ENCODE measurements around the gene ARL4A. TPM values are rescaled to one million over a fixed set of nuclear protein-coding genes. Genes with fewer than 3 reads are reported as not detected.

Gene ARL4A
- total and polyA plus RNA-seq, 2 of the 13 experiments (the other 11 are each of a cell fraction or from before 2014, with no cell fraction given): 10.8 to 25.6 TPM

GRCh38 chr7:12670000-12670729 lies 17.3 kb upstream of the ARL4A start (continued):
- peak; percentile 37 for TF ChIP-seq PAXIP1 (CRISPR knock-in tag; conservative IDR thresholded peaks at IDR 0.05)
- TF ChIP-seq ZNF773 (CRISPR knock-in tag; IDR thresholded peaks at IDR 0.05; ENCODE audit: borderline replicate concordance): no peak
- peak; percentile 74 for TF ChIP-seq HMG20A (CRISPR knock-in tag; IDR thresholded peaks at IDR 0.05; ENCODE audit: borderline replicate concordance)
- no peak for TF ChIP-seq KDM2A (CRISPR knock-in tag; IDR thresholded peaks at IDR 0.05; ENCODE audit: borderline replicate concordance, low read depth)
- no peak for TF ChIP-seq ZNF317 (CRISPR knock-in tag; IDR thresholded peaks at IDR 0.05)
- TF ChIP-seq SP4 (CRISPR knock-in tag; IDR thresholded peaks at IDR 0.05): no peak
- no peak for TF ChIP-seq ZNF609 (CRISPR knock-in tag; IDR thresholded peaks at IDR 0.05; ENCODE audit: borderline replicate concordance)
- no peak for TF ChIP-seq KLF11 (CRISPR knock-in tag; IDR thresholded peaks at IDR 0.05)
- TF ChIP-seq ZNF550 (CRISPR knock-in tag; IDR thresholded peaks at IDR 0.05; ENCODE audit: borderline replicate concordance): no peak
- no peak for TF ChIP-seq KLF12 (CRISPR knock-in tag; IDR thresholded peaks at IDR 0.05; ENCODE audit: borderline replicate concordance)
- TF ChIP-seq ZNF672 (CRISPR knock-in tag; IDR thresholded peaks at IDR 0.05): no peak
- TF ChIP-seq ZNF383 (CRISPR knock-in tag; IDR thresholded peaks at IDR 0.05; ENCODE audit: borderline replicate concordance): no peak
- 0 out of 2 replicates have a peak, but pooled peaks have one; percentile 35 for TF ChIP-seq ZMYM4 (CRISPR knock-in tag; IDR thresholded peaks at IDR 0.05)
- TF ChIP-seq ATF1 (CRISPR knock-in tag; IDR thresholded peaks at IDR 0.05): no peak
- no peak for TF ChIP-seq DRAP1 (CRISPR knock-in tag; IDR thresholded peaks at IDR 0.05)
- 0 out of 2 replicates have a peak, but pooled peaks have one; percentile 25 for TF ChIP-seq TARDBP (CRISPR knock-in tag; IDR thresholded peaks at IDR 0.05)
- no peak for TF ChIP-seq ZNF777 (CRISPR knock-in tag; IDR thresholded peaks at IDR 0.05)
- no peak for TF ChIP-seq ZBTB49 (CRISPR knock-in tag; IDR thresholded peaks at IDR 0.05; ENCODE audit: borderline replicate concordance)
- TF ChIP-seq ZFP62 (CRISPR knock-in tag; IDR thresholded peaks at IDR 0.05): no peak

All from HepG2 (cell line).